NCI-H460 (cell line): ENCODE data around the gene C17orf113. TPM values are rescaled to one million over a fixed set of nuclear protein-coding genes. Genes with fewer than 3 reads are reported as not detected.
A peak's percentile ranks its signal among the peaks of the same experiment; 100 is the strongest.

Experiments
- DNase-seq: peaks from one replicate; pipeline ENCODE4 v3.0.0-alpha.2; 2016; ENCODE audit warnings: low read depth; ENCODE audit errors: extremely low read depth
- total RNA-seq: library from RNA; depleted of rRNA; stranded (reverse); fragments of >200 nt; shearing (Covaris generic); gene quantifications from 2 replicates; pipeline ENCODE4 v1.2.3, GENCODE V29; 2014

C17orf113 gene
- total RNA-seq, 1 experiment from 2014 or later, result 1.5 TPM

GRCh38 chr17:42075789-42076188, 25.4 kb upstream of the C17orf113 start:
- DNase-seq, result no peak

- DNase-seq, result no peak
Observed at GRCh38 chr17:42072323-42073187, 22.2 kb upstream of the C17orf113 start.

DNA sequence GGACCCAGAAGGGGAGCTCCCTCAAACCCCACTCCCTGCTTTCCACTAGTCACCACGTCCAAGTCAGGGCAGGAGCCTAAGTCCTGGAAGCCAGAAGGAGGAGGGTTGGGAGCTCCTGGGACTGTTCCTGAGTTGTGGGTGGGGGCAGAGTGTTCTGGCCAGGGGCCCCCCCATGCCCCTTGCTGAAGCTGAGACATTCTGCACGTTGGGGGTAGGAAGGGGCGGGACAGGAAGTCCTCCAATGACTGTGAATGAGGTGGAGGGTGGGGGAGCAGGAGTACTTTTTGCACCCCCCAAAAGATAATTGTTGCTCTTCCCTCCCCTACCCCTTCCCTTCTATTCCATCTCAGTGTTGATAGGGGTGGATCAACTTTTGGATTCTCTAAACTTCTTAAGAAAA, 21.4 kb upstream of the C17orf113 start:
- no peak for DNase-seq

- no peak for DNase-seq
Observed at GRCh38 chr17:42068979-42069378, 18.6 kb upstream of the C17orf113 start.

DNA sequence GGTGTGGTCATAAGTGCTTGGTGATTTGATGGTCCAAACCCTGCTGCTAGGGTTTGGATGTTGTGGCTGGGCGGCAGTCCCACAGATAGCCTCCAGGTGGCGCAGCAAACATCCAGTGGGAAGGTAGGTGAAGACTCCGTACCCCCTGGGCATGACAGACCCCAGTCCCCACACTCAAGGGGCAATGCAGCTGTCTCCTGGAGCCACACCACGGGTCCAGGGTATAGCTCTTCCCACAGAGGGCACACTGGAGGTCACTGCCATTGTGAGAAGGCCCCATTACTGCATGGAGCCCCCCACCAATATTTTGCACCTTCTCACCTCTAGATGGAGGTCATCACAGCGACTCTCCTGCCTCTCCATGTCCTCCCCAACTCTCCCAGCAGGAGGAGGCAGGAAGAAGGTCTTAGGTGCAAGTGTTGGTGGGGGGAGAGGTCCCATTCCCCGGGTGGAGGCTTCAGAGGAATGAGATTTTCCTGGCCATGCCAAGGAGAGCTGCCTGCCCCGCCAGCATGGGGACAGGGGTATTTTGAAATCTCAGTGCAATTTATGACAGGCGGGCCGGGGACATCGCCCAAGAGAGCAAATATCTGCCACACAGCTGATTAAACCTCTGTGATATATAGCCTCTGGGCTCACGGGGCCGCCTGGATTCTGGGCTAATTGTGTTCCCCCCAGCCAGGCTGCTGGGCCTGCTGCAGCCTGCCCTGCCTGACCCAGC, 17.1 kb upstream of the C17orf113 start:
- peak; percentile 54 for DNase-seq

- no peak for DNase-seq
Observed at GRCh38 chr17:42065201-42065600, 14.8 kb upstream of the C17orf113 start.

GRCh38 chr17:42062681-42063080, 12.3 kb upstream of the C17orf113 start:
- DNase-seq, result no peak

GRCh38 chr17:42061646-42062487, 11.5 kb upstream of the C17orf113 start:
- no peak for DNase-seq

GRCh38 chr17:42060231-42060630, 9.8 kb upstream of the C17orf113 start:
- DNase-seq, result no peak

DNA sequence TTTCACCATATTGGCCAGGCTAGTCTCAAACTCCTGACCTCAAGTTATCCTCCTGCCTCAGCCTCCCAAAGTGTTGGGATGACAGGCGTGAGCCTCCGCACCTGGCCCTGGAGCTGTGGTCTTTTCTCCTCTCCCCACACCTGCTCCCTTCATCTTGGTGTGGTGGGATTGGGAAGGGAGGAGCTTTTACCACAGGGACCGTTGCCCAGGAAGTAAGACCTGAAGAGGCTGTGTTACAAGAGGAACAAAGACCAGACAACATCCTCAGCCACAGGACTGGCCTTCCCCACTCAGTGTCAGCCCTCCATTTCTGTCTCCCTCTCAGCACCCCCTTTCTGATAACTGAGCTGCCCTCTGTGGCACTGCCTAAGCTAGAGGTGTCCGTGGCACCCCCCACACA, 9.4 kb upstream of the C17orf113 start:
- DNase-seq, result no peak

GRCh38 chr17:42058063-42058462, 7.7 kb upstream of the C17orf113 start:
- DNase-seq, result no peak

DNA sequence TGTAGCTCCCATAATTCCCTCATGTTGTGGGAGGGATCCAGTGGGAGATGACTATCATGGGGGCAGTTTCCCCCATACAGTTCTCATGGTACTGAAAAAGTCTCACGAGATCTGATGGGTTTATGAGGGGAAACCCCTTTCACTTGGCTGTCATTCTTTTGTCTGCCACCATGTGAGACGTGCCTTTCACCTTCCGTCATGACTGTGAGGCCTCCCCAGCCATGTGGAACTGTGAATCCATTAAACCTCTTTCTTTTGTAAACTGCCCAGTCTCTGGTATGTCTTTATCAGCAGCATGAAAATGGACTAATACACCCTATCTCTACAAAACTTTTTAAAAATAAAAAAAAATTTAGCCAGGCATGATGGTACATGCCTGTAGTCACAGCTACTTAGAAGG, 6.2 kb upstream of the C17orf113 start:
- DNase-seq, result no peak

DNA sequence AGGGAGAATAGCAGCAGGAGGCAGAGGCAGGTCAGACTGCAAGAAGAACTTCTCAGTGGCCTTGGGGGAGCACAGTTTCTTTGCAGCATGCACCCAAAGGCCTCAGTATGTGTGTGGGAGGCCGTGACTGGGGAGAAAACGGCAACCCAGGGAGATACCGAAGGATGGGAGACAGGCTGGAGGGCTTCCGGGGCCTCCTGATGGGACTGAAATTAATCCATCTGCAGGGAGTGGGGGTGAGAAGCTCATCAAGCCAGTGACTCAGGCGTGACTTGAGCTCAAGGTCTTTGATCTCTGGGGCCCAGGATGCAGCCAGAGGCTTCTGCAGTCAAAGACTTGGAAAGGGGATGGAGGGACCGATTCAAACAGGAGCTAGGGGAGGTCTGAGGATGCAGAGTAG, 5.1 kb upstream of the C17orf113 start:
- no peak for DNase-seq

- DNase-seq, result no peak
Observed at GRCh38 chr17:42055027-42055426, 4.6 kb upstream of the C17orf113 start.

- DNase-seq, result no peak
Observed at GRCh38 chr17:42053731-42054500, 3.5 kb upstream of the C17orf113 start.

DNA sequence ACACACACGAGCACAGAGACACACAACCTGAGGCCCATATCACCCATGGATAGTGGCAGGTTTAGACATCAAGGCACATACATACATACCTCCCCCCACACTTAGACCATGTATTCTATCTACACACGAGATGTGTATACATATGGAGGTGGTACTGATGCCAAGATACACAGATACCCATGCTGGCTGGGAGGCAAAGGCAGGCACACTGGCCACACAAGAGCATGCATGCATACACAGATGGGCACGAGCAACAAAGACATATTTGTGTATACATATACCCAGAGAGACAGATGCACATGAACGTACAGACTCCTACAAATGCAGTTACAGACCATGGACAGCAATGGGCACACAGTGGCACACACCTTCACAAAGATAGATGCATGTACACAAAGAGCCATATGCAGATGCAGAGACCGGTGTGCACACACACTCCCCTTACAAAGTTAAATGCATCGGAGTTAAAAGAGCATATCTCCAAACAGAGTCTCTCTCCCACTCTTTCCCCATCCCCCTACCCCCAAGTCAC, 2.0 kb upstream of the C17orf113 start:
- DNase-seq, result no peak

- no peak for DNase-seq
Observed at GRCh38 chr17:42051645-42052044, 1.2 kb upstream of the C17orf113 start.

DNA sequence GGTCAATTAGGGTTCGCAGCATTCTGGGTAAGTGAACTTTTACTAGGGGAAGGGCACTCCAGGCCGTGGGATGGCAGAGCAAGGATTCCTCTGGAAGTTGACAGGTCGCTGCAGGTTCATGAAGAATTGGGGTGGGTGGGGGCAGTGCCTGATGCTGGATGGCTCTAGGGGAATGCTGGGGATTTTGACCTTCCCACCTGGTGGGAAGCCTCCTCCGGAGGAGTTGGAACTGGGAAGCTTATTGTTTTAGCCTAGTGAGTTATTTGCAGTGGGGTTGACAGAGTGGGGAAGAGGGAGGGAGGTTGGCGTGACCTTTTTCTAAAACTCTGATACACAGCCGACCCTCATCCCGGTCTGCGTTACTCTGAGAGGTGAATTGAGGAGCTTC, 606 bp upstream of the C17orf113 start:
- no peak for DNase-seq

- DNase-seq, result no peak
Observed at GRCh38 chr17:42049834-42050392, 488 bp downstream of the C17orf113 start.

DNA sequence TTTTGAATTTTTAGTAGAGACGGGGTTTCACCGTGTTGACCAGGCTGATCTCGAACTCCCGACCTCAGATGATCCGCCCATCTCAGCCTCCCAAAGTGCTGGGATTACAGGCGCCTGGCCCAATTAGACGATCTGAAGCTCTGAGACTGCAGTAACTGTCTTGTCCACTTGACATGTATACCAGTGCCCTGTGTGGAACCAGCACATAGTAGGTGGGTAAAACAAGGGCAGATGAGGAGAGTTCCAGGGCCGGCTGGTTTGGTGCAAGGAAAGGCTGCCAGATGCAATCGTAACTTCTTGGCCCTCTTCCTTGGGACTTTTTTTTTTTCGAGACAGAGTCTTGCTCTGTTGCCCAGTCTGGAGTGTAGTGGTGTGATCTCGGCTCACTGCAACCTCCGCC, 3.1 kb downstream of the C17orf113 start:
- no peak for DNase-seq
